Psoas muscle (tissue), 8 donors: ENCODE results near the gene WDR70. TPM values are rescaled to one million over a fixed set of nuclear protein-coding genes. Genes with fewer than 3 reads are reported as not detected.
"Not testable (repeated sequence)": the region's sequence is repeated elsewhere in the genome, so short reads cannot be mapped to it uniquely, and the experiment has no call there.

ENCODE experiments used
- ATAC-seq, 4 donors: fragments of 200-7000 bp; cut with Tn5 transposase; one replicate each; pipeline ENCODE4 v1.9.1; 2020; ENCODE audit warnings: moderate library complexity in 3 of 4, mild to moderate bottlenecking in 2 of 4
- DNase-seq, 2 donors: peaks; one replicate each; pipeline ENCODE4 v3.0.0-alpha.2; 2020
- H3K27ac ChIP-seq: fragments of 200-600 bp; one replicate; pipeline ENCODE4 v1.8.0; 2022
- H3K27me3 ChIP-seq, 3 donors: fragments of 200-600 bp in 1 of 3; one replicate each; pipeline versions ENCODE4 v1.6.1 to v1.8.0; 2013 to 2022; ENCODE audit warnings: low read length in 2 of 3, mild to moderate bottlenecking in 2 of 3, moderate library complexity in 1 of 3; ENCODE audit not compliant: insufficient read depth in 3 of 3
- H3K36me3 ChIP-seq, 2 donors: fragments of 200-600 bp in 1 of 2; one replicate each; pipeline versions ENCODE4 v1.6.1 to v1.8.0; 2013 to 2022; ENCODE audit warnings: low read depth in 1 of 2, mild to moderate bottlenecking in 1 of 2, moderate library complexity in 1 of 2; ENCODE audit not compliant: insufficient read depth in 1 of 2
- H3K4me1 ChIP-seq: fragments of 200-600 bp; one replicate; pipeline ENCODE4 v1.8.0; 2022
- H3K4me3 ChIP-seq: fragments of 200-600 bp; one replicate; pipeline ENCODE4 v1.8.0; 2022; ENCODE audit warnings: mild to moderate bottlenecking
- H3K9me3 ChIP-seq: fragments of 200-600 bp; one replicate; pipeline ENCODE4 v1.8.0; 2022
- WGBS, 3 donors: extraction: QIAGEN DNeasy Blood & Tissue Kit; methylation state at CpG; one replicate each; pipeline versions ENCODE4 v1.1.6 to v1.1.7; 2013; 5-methylcytosine and 5-hydroxymethylcytosine counted together
- intact Hi-C, 2 donors: fragments of 100-400 bp; cut with DNase I; formaldehyde crosslinking; loops; one replicate each; pipeline versions ENCODE4 v1.11.0 to v1.14.2; 2022
- polyA plus RNA-seq, 3 donors: library from polyadenylated mRNA; stranded (reverse); fragments of 200-250 nt; gene quantifications; one replicate each; pipeline ENCODE4 v1.2.3, GENCODE V29; 2013
- total RNA-seq, 4 donors: library from RNA; stranded (reverse); fragmentation: NEBNext Ultra II Directional in 2 of 4; extraction: Animal tissue kit (Norgen Biotek cat#: 25700) in 2 of 4; gene quantifications; one replicate each; pipeline versions ENCODE4 v1.2.1 to v1.2.4, GENCODE V29; 2021 to 2023
- TF ChIP-seq, protein P1 (sequence below): fragments of 200-600 bp; IDR thresholded peaks from one replicate; pipeline ENCODE4 v1.8.0; 2022; ENCODE audit warnings: antibody characterized with exemption
- donor health status: healthy with polysubstance abuse.
- donor health status: DM: no; HTN: no; CAD: no; lungs with moderate emphysema.
- donor health status: Bipolar disorder and iron deficiency.
- donor health status: healthy.
- donor health status: DM: yes; HTN: yes; CAD: no.
- donor health status: DM: no; HTN: no; CAD: no.
- donor health status: DM: no; HTN: no; CAD: no.
- donor health status: DM: yes; HTN: yes; CAD: no.

The WDR70 gene
- total and polyA plus RNA-seq, 7 donors, result 16.3 to 37.8 (median 26.0) TPM

DNA sequence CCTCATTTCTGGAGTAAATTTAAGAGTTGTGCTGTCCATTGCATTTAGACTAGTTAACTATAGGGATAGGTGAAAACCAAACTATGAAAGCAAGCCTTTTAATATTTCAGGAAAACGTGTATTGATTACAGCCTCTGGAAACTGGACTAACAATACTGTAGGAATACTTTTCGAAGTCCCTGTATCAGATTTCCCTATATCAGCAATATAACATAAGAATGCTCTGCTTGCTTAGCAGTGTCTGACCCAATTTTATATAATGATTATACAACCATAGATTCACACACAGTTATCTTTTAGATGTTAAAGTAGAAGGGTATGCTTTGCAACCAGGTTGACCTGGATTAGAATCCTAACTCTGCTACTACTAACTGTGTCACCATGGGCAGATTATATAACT lies 203.1 kb downstream of the WDR70 start:
- TF ChIP-seq, protein P1, sequence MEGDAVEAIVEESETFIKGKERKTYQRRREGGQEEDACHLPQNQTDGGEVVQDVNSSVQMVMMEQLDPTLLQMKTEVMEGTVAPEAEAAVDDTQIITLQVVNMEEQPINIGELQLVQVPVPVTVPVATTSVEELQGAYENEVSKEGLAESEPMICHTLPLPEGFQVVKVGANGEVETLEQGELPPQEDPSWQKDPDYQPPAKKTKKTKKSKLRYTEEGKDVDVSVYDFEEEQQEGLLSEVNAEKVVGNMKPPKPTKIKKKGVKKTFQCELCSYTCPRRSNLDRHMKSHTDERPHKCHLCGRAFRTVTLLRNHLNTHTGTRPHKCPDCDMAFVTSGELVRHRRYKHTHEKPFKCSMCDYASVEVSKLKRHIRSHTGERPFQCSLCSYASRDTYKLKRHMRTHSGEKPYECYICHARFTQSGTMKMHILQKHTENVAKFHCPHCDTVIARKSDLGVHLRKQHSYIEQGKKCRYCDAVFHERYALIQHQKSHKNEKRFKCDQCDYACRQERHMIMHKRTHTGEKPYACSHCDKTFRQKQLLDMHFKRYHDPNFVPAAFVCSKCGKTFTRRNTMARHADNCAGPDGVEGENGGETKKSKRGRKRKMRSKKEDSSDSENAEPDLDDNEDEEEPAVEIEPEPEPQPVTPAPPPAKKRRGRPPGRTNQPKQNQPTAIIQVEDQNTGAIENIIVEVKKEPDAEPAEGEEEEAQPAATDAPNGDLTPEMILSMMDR, result no peak
- no peak overlapping the region for H3K27ac ChIP-seq
- intact Hi-C loops, result no loop called here
- no peaks in the 10 kb centered on the region for H3K4me1 ChIP-seq
- H3K4me3 ChIP-seq, result no peak overlapping the region
- ATAC-seq (no peak), DNase-seq (no peak)
- no peaks in the 10 kb centered on the region for H3K36me3 ChIP-seq
- H3K9me3 ChIP-seq, result no peaks in the 10 kb centered on the region
- WGBS, 3 donors, result 86 to 98% (median 88%) methylated on average over 2 of the region's 2 CpGs
- no peaks in the 10 kb centered on the region for H3K27me3 ChIP-seq

DNA sequence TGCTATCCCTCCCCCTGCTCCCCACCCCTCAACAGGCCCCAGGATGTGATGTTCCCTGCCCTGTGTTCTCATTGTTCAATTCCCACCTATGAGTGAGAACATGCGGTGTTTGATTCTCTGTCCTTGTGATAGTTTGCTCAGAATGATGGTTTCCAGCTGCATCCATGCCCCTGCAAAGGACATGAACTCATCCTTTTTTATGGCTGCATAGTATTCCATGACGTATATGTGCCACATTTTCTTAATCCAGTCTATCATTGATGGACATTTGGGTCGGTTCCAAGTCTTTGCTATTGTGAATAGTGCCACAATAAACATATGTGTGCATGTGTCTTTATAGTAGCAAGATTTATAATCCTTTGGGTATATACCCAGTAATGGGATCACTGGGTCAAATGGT lies 214.2 kb downstream of the WDR70 start:
- H3K9me3 ChIP-seq, DNase-seq, H3K27ac ChIP-seq, H3K27me3 ChIP-seq, intact Hi-C loops, ATAC-seq, H3K4me3 ChIP-seq, H3K36me3 ChIP-seq, H3K4me1 ChIP-seq: not testable (repeated sequence)
- 89 to 100% (median 91%) methylated on average over 3 of the region's 3 CpGs for WGBS, 3 donors

DNA sequence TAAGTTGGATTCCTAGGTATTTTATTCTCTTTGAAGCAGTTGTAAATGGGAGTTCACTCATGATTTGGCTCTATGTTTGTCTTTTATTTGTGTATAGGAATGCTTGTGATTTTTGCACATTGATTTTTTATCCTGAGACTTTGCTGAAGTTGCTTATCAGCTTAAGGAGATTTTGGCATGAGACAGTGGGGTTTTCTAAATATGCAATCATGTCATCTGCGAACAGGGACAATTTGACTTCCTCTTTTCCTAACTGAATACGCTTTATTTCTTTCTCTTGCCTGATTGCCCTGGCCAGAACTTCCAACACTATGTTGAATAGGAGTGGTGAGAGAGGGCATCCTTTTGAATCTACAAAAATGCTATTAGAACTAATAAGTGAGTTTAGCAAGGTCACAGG lies 215.7 kb downstream of the WDR70 start:
- not testable (repeated sequence) for H3K9me3 ChIP-seq, ATAC-seq, DNase-seq, H3K36me3 ChIP-seq, H3K27ac ChIP-seq, H3K4me3 ChIP-seq, H3K4me1 ChIP-seq, H3K27me3 ChIP-seq
- WGBS, 3 donors, result 60 to 82% (median 62%) methylated on average over 2 of the region's 2 CpGs
- intact Hi-C loops, result loop anchor here in 1 of 2 donors (2.0 kb wide), 1 partner anchor 22 kb away; no protein-coding TSS in a partner anchor

DNA sequence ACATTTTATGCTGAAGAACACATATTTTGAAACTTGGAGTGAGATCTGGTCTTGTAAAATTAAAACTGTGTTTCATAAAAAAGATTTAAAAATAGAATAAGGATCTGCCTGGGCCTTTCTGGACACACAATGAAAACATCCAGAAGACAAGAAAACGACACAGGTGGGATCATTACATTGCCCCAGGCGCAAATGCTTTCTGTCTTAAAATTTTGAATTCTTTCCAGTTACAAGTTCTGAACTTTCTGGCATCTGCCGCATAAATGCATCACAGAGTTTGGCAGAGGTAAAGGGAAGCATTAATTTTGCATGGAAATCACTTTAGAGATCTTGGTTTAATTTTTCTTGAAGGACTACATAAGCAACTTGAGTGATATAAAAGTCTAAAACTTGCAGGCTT lies 219.6 kb downstream of the WDR70 start:
- peaks cover 10% of the 10 kb centered on the region for H3K9me3 ChIP-seq
- no peaks in the 10 kb centered on the region for H3K36me3 ChIP-seq
- no peak overlapping the region for H3K4me3 ChIP-seq
- WGBS, 3 donors, result 61 to 69% (median 64%) methylated on average over 3 of the region's 3 CpGs
- no peaks in the 10 kb centered on the region for H3K27me3 ChIP-seq
- TF ChIP-seq, protein P1, result no peak
- intact Hi-C loops, result no loop called here
- ATAC-seq, result no peak
- H3K27ac ChIP-seq, result no peak overlapping the region
- no peak for DNase-seq
- H3K4me1 ChIP-seq, result peaks cover 6% of the 10 kb centered on the region

DNA sequence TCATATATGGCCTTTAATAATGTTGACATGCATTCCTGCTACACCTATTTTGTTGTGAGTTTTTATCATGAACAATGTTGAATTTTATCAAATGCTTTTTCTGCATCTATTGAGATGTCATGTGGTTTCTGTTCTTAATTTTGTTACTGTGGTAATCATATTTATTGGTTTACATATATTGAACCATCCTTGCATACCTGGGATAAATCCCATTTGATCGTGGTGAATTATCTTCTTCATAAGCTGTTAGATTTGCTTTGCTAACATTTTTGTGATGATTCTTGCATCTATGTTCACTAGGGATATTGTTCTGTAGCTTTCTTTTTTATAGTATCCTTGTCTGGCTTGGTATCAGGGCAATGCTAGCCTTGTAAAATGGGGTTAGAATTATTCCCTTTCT lies 222.0 kb downstream of the WDR70 start:
- WGBS, 3 donors, result 96 to 100% (median 97%) methylated on average over 1 of the region's 1 CpG
- no peak overlapping the region for H3K27ac ChIP-seq

More for the DNA sequence above, 222.0 kb downstream of the WDR70 start:
- peaks cover 8% of the 10 kb centered on the region for H3K4me1 ChIP-seq
- H3K4me3 ChIP-seq, result no peak overlapping the region
- DNase-seq, result no peak
- intact Hi-C loops, result loop anchor here in 1 of 2 donors (10.0 kb wide), 1 partner anchor 64 kb away; no protein-coding TSS in a partner anchor
- peaks cover 10% of the 10 kb centered on the region for H3K9me3 ChIP-seq
- peaks cover 0 to 9% of the 10 kb centered on the region in 2 donors for H3K36me3 ChIP-seq
- TF ChIP-seq, protein P1, result no peak
- no peak for ATAC-seq
- no peaks in the 10 kb centered on the region for H3K27me3 ChIP-seq
